ENCODE measurements around the gene TMEM61.

The TMEM61 gene

DNA sequence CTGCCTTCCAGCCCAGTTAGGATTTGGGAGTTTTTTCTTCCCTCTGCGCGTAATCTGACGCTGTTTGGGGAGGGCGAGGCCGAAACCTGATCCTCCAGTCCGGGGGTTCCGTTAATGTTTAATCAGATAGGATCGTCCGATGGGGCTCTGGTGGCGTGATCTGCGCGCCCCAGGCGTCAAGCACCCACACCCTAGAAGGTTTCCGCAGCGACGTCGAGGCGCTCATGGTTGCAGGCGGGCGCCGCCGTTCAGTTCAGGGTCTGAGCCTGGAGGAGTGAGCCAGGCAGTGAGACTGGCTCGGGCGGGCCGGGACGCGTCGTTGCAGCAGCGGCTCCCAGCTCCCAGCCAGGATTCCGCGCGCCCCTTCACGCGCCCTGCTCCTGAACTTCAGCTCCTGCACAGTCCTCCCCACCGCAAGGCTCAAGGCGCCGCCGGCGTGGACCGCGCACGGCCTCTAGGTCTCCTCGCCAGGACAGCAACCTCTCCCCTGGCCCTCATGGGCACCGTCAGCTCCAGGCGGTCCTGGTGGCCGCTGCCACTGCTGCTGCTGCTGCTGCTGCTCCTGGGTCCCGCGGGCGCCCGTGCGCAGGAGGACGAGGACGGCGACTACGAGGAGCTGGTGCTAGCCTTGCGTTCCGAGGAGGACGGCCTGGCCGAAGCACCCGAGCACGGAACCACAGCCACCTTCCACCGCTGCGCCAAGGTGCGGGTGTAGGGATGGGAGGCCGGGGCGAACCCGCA is 59.1 kb downstream of the TMEM61 start, which contains the start of gene PCSK9:
Gene PCSK9, plus strand, starts transcription at position 207 of the 741 bp plus-strand sequence. Its CDS starts 290 bp downstream, at position 497.
- DNase-seq (ENCODE audit: low spot score), result peak; percentile 73

DNA sequence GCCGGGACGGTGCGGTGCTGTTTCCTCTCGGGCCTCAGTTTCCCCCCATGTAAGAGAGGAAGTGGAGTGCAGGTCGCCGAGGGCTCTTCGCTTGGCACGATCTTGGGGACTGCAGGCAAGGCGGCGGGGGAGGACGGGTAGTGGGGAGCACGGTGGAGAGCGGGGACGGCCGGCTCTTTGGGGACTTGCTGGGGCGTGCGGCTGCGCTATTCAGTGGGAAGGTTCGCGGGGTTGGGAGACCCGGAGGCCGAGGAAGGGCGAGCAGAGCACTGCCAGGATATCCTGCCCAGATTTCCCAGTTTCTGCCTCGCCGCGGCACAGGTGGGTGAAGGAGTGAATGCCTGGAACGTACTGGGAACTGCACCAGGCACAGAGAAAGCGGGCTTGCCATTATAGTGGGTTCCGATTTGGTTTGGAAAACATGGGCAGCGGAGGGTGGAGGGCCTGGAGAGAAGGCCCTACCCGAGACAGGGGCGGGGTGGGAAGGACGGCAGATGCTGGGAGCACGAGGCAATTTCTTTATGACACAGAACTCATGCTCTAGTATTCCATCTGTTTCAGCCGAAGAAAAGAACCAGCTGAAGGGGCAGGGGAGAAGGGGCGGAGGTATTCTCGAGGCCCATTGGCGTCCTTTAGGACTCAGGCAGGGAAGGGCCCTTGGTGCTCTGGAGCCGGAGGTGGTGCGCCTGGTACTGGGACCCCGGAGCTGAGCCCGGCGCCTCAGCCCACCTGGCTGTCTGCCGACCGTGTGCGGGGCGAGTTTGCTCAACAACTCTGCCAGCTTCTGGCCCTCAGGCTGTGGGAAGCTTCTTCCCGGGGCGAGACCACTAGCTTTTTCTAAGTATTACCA is 59.9 kb downstream of the TMEM61 start:
- no peak for DNase-seq (ENCODE audit: low spot score)

DNA sequence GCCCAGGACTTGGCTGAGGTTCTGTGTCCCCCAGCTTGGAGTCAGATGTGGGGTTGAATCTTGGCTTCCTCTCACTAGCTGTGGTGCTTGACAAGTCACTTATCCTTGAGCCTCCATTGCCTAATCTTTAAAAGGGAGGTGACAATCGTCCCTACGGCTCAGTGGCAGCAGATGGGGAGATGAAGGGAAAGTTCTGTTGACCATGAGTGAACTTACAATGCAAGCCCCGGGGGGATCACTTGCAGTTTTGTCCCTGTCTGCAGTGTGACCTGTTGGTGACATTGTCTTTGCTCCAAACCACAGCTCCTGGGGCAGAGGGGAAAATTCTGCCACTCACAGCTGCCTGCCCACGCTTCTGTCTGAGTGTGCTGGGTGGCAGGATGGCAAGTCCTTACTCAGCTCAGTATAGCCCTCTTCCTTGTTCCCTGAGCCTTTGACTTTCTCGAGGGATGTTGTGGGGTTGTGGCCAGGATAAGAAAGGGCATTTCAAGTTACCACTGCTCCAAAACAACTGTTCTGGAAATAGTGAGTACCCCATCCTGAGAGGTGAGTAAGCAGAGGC is 60.6 kb downstream of the TMEM61 start:
- no peak for DNase-seq (ENCODE audit: low spot score)

DNA sequence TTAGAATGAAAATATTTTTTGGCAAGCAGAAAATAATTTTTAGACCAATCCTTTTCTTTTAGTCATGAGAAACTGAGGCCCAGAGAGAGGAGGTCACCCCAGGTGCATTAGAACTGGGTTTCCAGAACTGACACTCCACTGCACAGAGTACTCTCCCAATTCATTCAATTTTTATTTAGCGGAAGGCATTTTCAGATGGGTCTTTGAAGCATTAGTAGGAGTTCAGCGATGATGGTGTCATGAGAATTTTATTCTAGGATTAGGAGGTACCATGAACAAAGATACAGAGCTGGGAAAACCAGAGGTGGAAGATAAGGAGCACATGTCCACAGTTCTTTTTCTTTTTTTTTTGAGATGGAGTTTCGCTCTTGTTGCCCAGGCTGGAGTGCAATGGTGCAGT is 61.2 kb downstream of the TMEM61 start:
- no peak for DNase-seq (ENCODE audit: low spot score)
